Measurements from ENCODE around the gene PDHA1. TPM values are rescaled to one million over a fixed set of nuclear protein-coding genes. Genes with fewer than 3 reads are reported as not detected.
A peak's percentile ranks its signal among the peaks of the same experiment; 100 is the strongest.

PDHA1 gene
- total and polyA plus RNA-seq, 4 donors = 93.7 to 125 (median 108) TPM

DNA sequence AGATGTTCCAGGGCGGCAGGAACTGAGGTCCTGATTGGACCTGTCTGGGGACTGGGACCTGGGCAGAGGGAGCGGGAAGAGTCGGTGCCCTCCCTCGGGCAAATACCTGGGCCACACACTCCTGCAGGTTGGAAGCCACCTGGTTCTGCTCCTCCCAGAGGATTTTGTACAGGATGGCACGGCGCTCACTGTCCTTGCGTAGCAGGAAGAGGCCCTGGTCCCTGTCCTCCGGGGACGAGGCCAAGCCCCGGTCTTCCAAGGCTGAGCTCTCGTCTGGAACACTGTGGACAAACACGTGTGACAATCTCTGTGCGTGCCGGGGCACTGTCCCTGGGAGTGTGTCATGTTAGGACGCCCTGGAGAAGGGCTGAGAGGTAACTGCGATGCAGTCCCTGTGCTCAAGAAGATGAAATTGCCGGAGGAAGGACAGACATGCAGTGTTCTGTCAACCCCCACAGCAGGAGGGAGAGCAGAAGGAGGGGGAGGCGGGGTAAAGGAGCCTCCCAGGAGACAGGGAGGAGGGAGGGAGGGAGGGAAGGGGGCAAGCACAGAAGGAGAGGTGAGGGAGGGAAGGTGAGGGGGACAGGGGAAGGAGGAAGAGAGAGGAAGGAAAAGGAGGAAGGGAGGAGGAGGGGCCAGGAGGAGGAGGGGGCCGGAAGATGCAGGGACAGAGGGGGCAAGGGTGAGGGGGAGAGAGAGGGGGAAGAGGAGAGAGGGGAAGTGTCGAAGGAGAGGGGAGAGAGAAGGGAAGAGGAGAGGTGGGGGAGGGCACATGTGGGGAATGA is 29.0 kb downstream of the PDHA1 start:
- peak; percentile 15 to 45 (median 22) for DNase-seq
- Histone ChIP-seq H3K36me3 (ENCODE audit: control insufficient read depth in 4 of 4, insufficient read depth in 4 of 4, low read length in 4 of 4) (peaks cover 0 to 2% (median 0%) of the 10 kb centered on the region in 4 donors), H3K9ac (ENCODE audit: insufficient read depth in 1 of 2, low read length in 2 of 2) (peak overlapping the region in 1 of 2 donors; percentile 61), H3K9me3 (ENCODE audit: control insufficient read depth in 4 of 4, insufficient read depth in 3 of 4, low read length in 3 of 4) (peaks cover 0 to 2% (median 0%) of the 10 kb centered on the region in 4 donors), H3K27me3 (ENCODE audit: control insufficient read depth in 3 of 3, insufficient read depth in 3 of 3, low read length in 2 of 3) (no peaks in the 10 kb centered on the region), H3K27ac (ENCODE audit: low read depth in 1 of 2, low read length in 1 of 2) (no peak overlapping the region), H3K4me1 (ENCODE audit: control insufficient read depth in 5 of 5, insufficient read depth in 5 of 5, low read length in 5 of 5) (no peaks in the 10 kb centered on the region), H3K4me3 (no peak overlapping the region)
- 0 to 28% methylated on average over 18 to 20 of the region's 20 CpGs for WGBS, 2 donors
- no peak for ATAC-seq (ENCODE audit: insufficient read depth, low FRiP score)
- TF ChIP-seq, protein P1, sequence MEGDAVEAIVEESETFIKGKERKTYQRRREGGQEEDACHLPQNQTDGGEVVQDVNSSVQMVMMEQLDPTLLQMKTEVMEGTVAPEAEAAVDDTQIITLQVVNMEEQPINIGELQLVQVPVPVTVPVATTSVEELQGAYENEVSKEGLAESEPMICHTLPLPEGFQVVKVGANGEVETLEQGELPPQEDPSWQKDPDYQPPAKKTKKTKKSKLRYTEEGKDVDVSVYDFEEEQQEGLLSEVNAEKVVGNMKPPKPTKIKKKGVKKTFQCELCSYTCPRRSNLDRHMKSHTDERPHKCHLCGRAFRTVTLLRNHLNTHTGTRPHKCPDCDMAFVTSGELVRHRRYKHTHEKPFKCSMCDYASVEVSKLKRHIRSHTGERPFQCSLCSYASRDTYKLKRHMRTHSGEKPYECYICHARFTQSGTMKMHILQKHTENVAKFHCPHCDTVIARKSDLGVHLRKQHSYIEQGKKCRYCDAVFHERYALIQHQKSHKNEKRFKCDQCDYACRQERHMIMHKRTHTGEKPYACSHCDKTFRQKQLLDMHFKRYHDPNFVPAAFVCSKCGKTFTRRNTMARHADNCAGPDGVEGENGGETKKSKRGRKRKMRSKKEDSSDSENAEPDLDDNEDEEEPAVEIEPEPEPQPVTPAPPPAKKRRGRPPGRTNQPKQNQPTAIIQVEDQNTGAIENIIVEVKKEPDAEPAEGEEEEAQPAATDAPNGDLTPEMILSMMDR (IDR thresholded peaks at IDR 0.05; ENCODE audit: control extremely low read depth, extremely low read depth) = no peak

DNA sequence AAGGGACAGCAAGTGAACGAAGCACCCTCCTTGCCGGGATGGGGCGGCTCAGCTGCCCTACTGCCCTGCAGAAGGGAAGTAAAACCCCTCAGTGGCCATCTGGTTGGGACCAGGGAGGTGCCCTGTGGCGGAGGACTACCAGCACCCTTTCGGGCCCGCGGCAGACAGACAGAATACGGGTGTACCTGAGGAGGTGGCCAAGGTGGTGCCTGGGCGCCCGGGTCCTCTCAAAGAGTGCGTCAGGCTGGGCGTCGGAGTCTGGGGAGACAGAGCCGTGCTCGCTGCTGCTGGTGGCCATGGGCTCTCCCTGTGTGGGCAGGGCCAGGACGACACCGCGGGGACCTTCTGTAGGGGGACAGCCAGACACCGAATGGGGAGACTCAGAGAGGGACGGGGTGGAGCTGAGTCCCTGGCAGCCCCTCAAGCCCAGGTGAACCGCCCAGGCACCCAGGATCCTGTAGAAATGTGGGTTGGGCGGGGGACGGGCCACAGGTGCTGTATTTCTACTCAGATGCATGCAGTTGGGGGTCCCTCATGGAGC is 29.7 kb downstream of the PDHA1 start:
- Histone ChIP-seq H3K36me3 (ENCODE audit: control insufficient read depth in 4 of 4, insufficient read depth in 4 of 4, low read length in 4 of 4) (peaks cover 0 to 1% (median 0%) of the 10 kb centered on the region in 4 donors), H3K27ac (ENCODE audit: low read depth in 1 of 2, low read length in 1 of 2) (no peak overlapping the region), H3K9me3 (ENCODE audit: control insufficient read depth in 4 of 4, insufficient read depth in 3 of 4, low read length in 3 of 4) (peaks cover 0 to 2% (median 0%) of the 10 kb centered on the region in 4 donors), H3K4me3 (no peak overlapping the region), H3K9ac (ENCODE audit: insufficient read depth in 1 of 2, low read length in 2 of 2) (no peak overlapping the region), H3K4me1 (ENCODE audit: control insufficient read depth in 5 of 5, insufficient read depth in 5 of 5, low read length in 5 of 5) (no peaks in the 10 kb centered on the region), H3K27me3 (ENCODE audit: control insufficient read depth in 3 of 3, insufficient read depth in 3 of 3, low read length in 2 of 3) (no peaks in the 10 kb centered on the region)
- 39 to 54% methylated on average over 13 to 23 of the region's 23 CpGs for WGBS, 2 donors
- no peak for DNase-seq
- ATAC-seq (ENCODE audit: insufficient read depth, low FRiP score) = no peak
- TF ChIP-seq, protein P1 (IDR thresholded peaks at IDR 0.05; ENCODE audit: control extremely low read depth, extremely low read depth) = no peak

DNA sequence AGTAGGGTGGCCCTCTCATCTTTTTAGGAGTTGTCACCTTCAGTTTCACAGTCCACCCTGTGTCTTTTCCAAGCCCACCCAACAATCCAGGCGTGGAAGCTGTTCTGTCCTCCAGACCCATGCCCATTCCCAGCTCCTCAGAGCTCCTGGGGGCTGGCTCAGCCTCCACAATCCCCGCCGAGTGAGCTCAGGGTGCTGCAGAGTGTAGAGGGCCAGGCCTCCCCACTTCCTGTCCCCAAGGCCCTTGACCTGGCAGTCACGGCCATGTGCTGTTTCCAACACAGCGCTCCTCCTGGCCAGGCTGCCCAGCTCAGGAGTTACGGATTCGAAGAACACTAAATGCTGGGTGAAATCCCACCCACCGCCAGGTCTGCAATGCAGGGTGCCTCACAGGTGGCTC is 31.8 kb downstream of the PDHA1 start:
- DNase-seq = no peak
- H3K4me1 ChIP-seq (ENCODE audit: control insufficient read depth in 5 of 5, insufficient read depth in 5 of 5, low read length in 5 of 5) = no peaks in the 10 kb centered on the region
- no peaks in the 10 kb centered on the region for H3K36me3 ChIP-seq (ENCODE audit: control insufficient read depth in 4 of 4, insufficient read depth in 4 of 4, low read length in 4 of 4)
- WGBS, 2 donors = 82 to 91% methylated on average over 8 of the region's 8 CpGs
- H3K9ac ChIP-seq (ENCODE audit: insufficient read depth in 1 of 2, low read length in 2 of 2) = no peak overlapping the region
- no peak overlapping the region for H3K4me3 ChIP-seq
- H3K9me3 ChIP-seq (ENCODE audit: control insufficient read depth in 4 of 4, insufficient read depth in 3 of 4, low read length in 3 of 4) = peaks cover 0 to 4% (median 0%) of the 10 kb centered on the region in 4 donors
- TF ChIP-seq, protein P1 (IDR thresholded peaks at IDR 0.05; ENCODE audit: control extremely low read depth, extremely low read depth) = no peak
- no peak overlapping the region for H3K27ac ChIP-seq (ENCODE audit: low read depth in 1 of 2, low read length in 1 of 2)
- H3K27me3 ChIP-seq (ENCODE audit: control insufficient read depth in 3 of 3, insufficient read depth in 3 of 3, low read length in 2 of 3) = no peaks in the 10 kb centered on the region
- ATAC-seq (ENCODE audit: insufficient read depth, low FRiP score) = no peak
